Neural progenitor cell (in vitro differentiated cells): Measurements from ENCODE around the gene VWF.

ENCODE experiments used
- CTCF ChIP-seq: fragments of 200-600 bp; sonication (generic); IDR thresholded peaks from 2 replicates; pipeline ENCODE4 v1.5.1; 2017; ENCODE audit warnings: antibody characterized with exemption, mild to moderate bottlenecking
- EZH2 ChIP-seq: fragments of 200-600 bp; sonication (generic); IDR thresholded peaks from 2 replicates; pipeline ENCODE4 v1.6.1; 2017; ENCODE audit warnings: antibody characterized with exemption, mild to moderate bottlenecking, moderate library complexity
- EZH2phosphoT487 ChIP-seq: fragments of 200-600 bp; sonication (generic); IDR thresholded peaks from 2 replicates; pipeline ENCODE4 v1.6.1; 2017; ENCODE audit warnings: antibody characterized with exemption

GRCh38 chr12:6041891-6042290, 82.6 kb downstream of the VWF start:
- TF ChIP-seq CTCF: no peak
- TF ChIP-seq EZH2phosphoT487: no peak
- no peak for TF ChIP-seq EZH2
